Transverse colon (tissue), 3 donors: ENCODE measurements around the gene SLC22A23.

Experiments
- CTCF ChIP-seq, 5 experiments: fragments of 200-600 bp in 3 of 5; fragments of 450-650 bp in 2 of 5; sonication (generic) in 3 of 5; IDR thresholded peaks; 1 replicate in 2 of 5; 2 replicates in 3 of 5; pipeline ENCODE4 v1.5.1; 2016 to 2017; ENCODE audit warnings: antibody characterized with exemption in 5 of 5, inconsistent platforms in 3 of 5, mild to moderate bottlenecking in 2 of 5, moderate library complexity in 1 of 5
- POLR2A ChIP-seq: fragments of 450-650 bp; IDR thresholded peaks from one replicate; pipeline ENCODE4 v1.6.1; 2016; ENCODE audit warnings: antibody characterized with exemption, mild to moderate bottlenecking, moderate library complexity

GRCh38 chr6:3483675-3484074 lies 26.8 kb upstream of the SLC22A23 start:
- TF ChIP-seq CTCF (IDR thresholded peaks at IDR 0.05) (no peak), POLR2A (no peak)
